ENCODE data around the gene ASMTL. TPM values are rescaled to one million over a fixed set of nuclear protein-coding genes. Genes with fewer than 3 reads are reported as not detected.

Gene ASMTL
- total and polyA plus RNA-seq, 7 experiments from 2014 or later, result 30.9 to 50.0 (median 41.7) TPM

- peak overlapping the region in 7 of 9 donors; percentile 17 to 85 (median 63) for H3K27ac Mint-ChIP-seq
Observed at GRCh38 chrX:1361910-1362309, 90.8 kb downstream of the ASMTL start.

GRCh38 chrX:1361275-1361674, 91.4 kb downstream of the ASMTL start:
- peaks cover 0 to 32% (median 0%) of the 10 kb centered on the region in 3 experiments for H3K36me3 ChIP-seq (ENCODE audit: control insufficient read depth in 2 of 3, insufficient read depth in 3 of 3, low read length in 3 of 3)
- intact Hi-C loops (cut with micrococcal nuclease), result no loop called here
- H3K27me3 ChIP-seq (ENCODE audit: control insufficient read depth in 2 of 2, insufficient read depth in 2 of 2, low read length in 2 of 2), result no peaks in the 10 kb centered on the region
- DNase-seq (no peak), ATAC-seq (no peak)
- H3K4me3 ChIP-seq (ENCODE audit: low read length), result no peak overlapping the region
- Mint-ChIP-seq H3K27ac (peak overlapping the region in 1 of 9 donors; percentile 28), H3K27me3 (no peaks in the 10 kb centered on the region), H3K9me3 (peaks cover 0 to 12% (median 2%) of the 10 kb centered on the region in 11 donors), H3K36me3 (peaks cover 11 to 43% (median 30%) of the 10 kb centered on the region in 5 donors), H3K4me3 (no peak overlapping the region), H3K4me1 (peaks cover 0 to 9% (median 0%) of the 10 kb centered on the region in 7 donors)
- ChIA-PET CTCF (no interaction called here), POLR2A (no interaction called here)
- peaks cover 0 to 7% (median 0%) of the 10 kb centered on the region in 3 experiments for H3K9me3 ChIP-seq (ENCODE audit: control insufficient read depth in 2 of 3, low read length in 3 of 3)
- no peaks in the 10 kb centered on the region for H3K4me1 ChIP-seq (ENCODE audit: control insufficient read depth in 2 of 2, insufficient read depth in 2 of 2, low read length in 2 of 2)
- H3K27ac ChIP-seq (ENCODE audit: low read depth, low read length), result no peak overlapping the region

More at GRCh38 chrX:1361910-1362309, 90.8 kb downstream of the ASMTL start:
- H3K4me3 Mint-ChIP-seq, result no peak overlapping the region
- no peak for ATAC-seq
- Histone ChIP-seq H3K27ac (ENCODE audit: low read depth, low read length) (no peak overlapping the region), H3K27me3 (ENCODE audit: control insufficient read depth in 2 of 2, insufficient read depth in 2 of 2, low read length in 2 of 2) (no peaks in the 10 kb centered on the region), H3K4me1 (ENCODE audit: control insufficient read depth in 2 of 2, insufficient read depth in 2 of 2, low read length in 2 of 2) (no peaks in the 10 kb centered on the region), H3K4me3 (ENCODE audit: low read length) (no peak overlapping the region), H3K9me3 (ENCODE audit: control insufficient read depth in 2 of 3, low read length in 3 of 3) (peaks cover 0 to 7% (median 0%) of the 10 kb centered on the region in 3 experiments), H3K36me3 (ENCODE audit: control insufficient read depth in 2 of 3, insufficient read depth in 3 of 3, low read length in 3 of 3) (peaks cover 0 to 32% (median 0%) of the 10 kb centered on the region in 3 experiments)
- intact Hi-C loops (cut with micrococcal nuclease), result no loop called here
- peaks cover 0 to 12% (median 2%) of the 10 kb centered on the region in 11 donors for H3K9me3 Mint-ChIP-seq
- H3K27me3 Mint-ChIP-seq, result no peaks in the 10 kb centered on the region
- DNase-seq, result no peak
- peaks cover 0 to 9% (median 0%) of the 10 kb centered on the region in 7 donors for H3K4me1 Mint-ChIP-seq
- ChIA-PET CTCF (no interaction called here), POLR2A (no interaction called here)
- H3K36me3 Mint-ChIP-seq, result peaks cover 11 to 43% (median 30%) of the 10 kb centered on the region in 5 donors

DNA sequence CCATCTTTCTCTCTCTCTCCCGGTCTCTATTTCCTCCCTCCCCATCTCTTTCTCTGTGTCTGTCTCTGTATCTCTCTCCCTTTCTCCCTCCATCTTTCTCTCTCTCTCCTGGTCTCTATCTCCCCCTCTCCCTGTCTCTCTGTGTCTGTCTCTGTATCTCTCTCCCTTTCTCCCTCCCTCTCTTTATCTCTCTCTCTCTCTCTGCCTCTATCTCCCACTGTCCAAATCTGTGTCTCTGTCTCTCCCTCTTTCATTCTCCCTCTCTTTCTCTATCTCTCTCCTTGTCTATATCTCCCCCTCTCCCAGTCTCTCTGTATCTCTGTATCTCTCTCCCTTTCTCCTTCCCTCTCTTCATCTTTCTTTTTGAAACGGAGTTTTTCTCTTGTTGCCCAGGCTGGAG, 92.5 kb downstream of the ASMTL start:
- peaks cover 11 to 43% (median 30%) of the 10 kb centered on the region in 5 donors for H3K36me3 Mint-ChIP-seq
- Histone ChIP-seq H3K4me1 (ENCODE audit: control insufficient read depth in 2 of 2, insufficient read depth in 2 of 2, low read length in 2 of 2) (no peaks in the 10 kb centered on the region), H3K4me3 (ENCODE audit: low read length) (no peak overlapping the region), H3K9me3 (ENCODE audit: control insufficient read depth in 2 of 3, low read length in 3 of 3) (peaks cover 0 to 7% (median 0%) of the 10 kb centered on the region in 3 experiments), H3K27me3 (ENCODE audit: control insufficient read depth in 2 of 2, insufficient read depth in 2 of 2, low read length in 2 of 2) (no peaks in the 10 kb centered on the region), H3K27ac (ENCODE audit: low read depth, low read length) (no peak overlapping the region), H3K36me3 (ENCODE audit: control insufficient read depth in 2 of 3, insufficient read depth in 3 of 3, low read length in 3 of 3) (peaks cover 0 to 32% (median 0%) of the 10 kb centered on the region in 3 experiments)
- ATAC-seq (no peak), DNase-seq (no peak)
- ChIA-PET CTCF (no interaction called here), POLR2A (no interaction called here)
- H3K9me3 Mint-ChIP-seq, result peaks cover 0 to 12% (median 2%) of the 10 kb centered on the region in 11 donors
- H3K4me3 Mint-ChIP-seq, result no peak overlapping the region
- no peaks in the 10 kb centered on the region for H3K27me3 Mint-ChIP-seq
- H3K27ac Mint-ChIP-seq, result peak overlapping the region in 4 of 9 donors; percentile 1 to 72 (median 36)
- intact Hi-C loops (cut with micrococcal nuclease), result no loop called here
- H3K4me1 Mint-ChIP-seq, result peaks cover 0 to 12% (median 5%) of the 10 kb centered on the region in 7 donors

GRCh38 chrX:1359477-1359873, 93.2 kb downstream of the ASMTL start:
- no peak for DNase-seq

DNA sequence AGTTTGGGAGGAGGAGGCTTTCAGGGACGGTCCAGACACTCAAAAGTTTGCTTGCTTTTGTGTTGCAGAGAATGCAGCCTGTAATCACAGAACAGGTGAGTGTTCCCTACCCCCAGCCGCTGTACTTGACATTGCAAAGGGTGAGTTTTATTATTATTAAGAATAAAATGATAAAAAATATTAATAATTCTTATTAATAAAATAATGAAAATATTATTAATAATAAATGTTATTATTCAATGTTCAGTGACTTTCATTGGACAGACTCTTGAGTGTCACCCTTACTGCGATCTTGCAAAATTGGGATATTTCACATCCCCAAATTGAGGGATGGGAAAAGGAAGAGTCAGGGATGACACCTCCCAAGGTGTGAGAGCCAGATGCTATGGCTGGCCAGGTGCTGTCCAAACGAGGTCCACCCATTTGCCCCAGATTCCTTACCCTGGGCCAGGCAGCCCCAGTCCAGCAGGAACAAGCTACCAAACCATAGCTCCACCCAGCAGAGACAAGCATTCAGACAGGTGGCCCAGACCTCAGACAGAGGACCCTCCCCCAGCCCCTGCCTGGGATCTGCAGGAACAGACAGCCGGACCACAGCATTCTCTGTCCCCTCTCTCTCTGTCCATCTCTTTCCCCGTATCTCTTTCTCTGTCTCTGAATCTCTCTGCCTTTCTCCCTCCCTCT, 93.8 kb downstream of the ASMTL start:
- POLR2A ChIA-PET, result no interaction called here
- DNase-seq, result no peak
- CTCF ChIA-PET, result no interaction called here
- no peak overlapping the region for H3K4me3 Mint-ChIP-seq
- no peaks in the 10 kb centered on the region for H3K27me3 Mint-ChIP-seq
- Histone ChIP-seq H3K27me3 (ENCODE audit: control insufficient read depth in 2 of 2, insufficient read depth in 2 of 2, low read length in 2 of 2) (no peaks in the 10 kb centered on the region), H3K36me3 (ENCODE audit: control insufficient read depth in 2 of 3, insufficient read depth in 3 of 3, low read length in 3 of 3) (peaks cover 0 to 28% (median 0%) of the 10 kb centered on the region in 3 experiments), H3K27ac (ENCODE audit: low read depth, low read length) (no peak overlapping the region), H3K4me1 (ENCODE audit: control insufficient read depth in 2 of 2, insufficient read depth in 2 of 2, low read length in 2 of 2) (no peaks in the 10 kb centered on the region), H3K9me3 (ENCODE audit: control insufficient read depth in 2 of 3, low read length in 3 of 3) (peaks cover 0 to 7% (median 0%) of the 10 kb centered on the region in 3 experiments), H3K4me3 (ENCODE audit: low read length) (no peak overlapping the region)
- peaks cover 0 to 12% (median 2%) of the 10 kb centered on the region in 11 donors for H3K9me3 Mint-ChIP-seq
- peak; percentile 24 for ATAC-seq
- peaks cover 11 to 45% (median 30%) of the 10 kb centered on the region in 5 donors for H3K36me3 Mint-ChIP-seq
- intact Hi-C loops (cut with micrococcal nuclease), result no loop called here
- H3K4me1 Mint-ChIP-seq, result peaks cover 4 to 18% (median 8%) of the 10 kb centered on the region in 7 donors
- H3K27ac Mint-ChIP-seq, result peak overlapping the region in 2 of 9 donors; percentile 9 to 72

More at GRCh38 chrX:1359477-1359873, 93.2 kb downstream of the ASMTL start:
- H3K9me3 ChIP-seq (ENCODE audit: control insufficient read depth in 2 of 3, low read length in 3 of 3), result peaks cover 0 to 7% (median 0%) of the 10 kb centered on the region in 3 experiments
- H3K4me3 ChIP-seq (ENCODE audit: low read length), result no peak overlapping the region
- H3K27me3 Mint-ChIP-seq, result no peaks in the 10 kb centered on the region
- H3K4me3 Mint-ChIP-seq, result no peak overlapping the region
- H3K27me3 ChIP-seq (ENCODE audit: control insufficient read depth in 2 of 2, insufficient read depth in 2 of 2, low read length in 2 of 2), result no peaks in the 10 kb centered on the region
- no peak for ATAC-seq
- H3K36me3 ChIP-seq (ENCODE audit: control insufficient read depth in 2 of 3, insufficient read depth in 3 of 3, low read length in 3 of 3), result peaks cover 0 to 31% (median 0%) of the 10 kb centered on the region in 3 experiments
- peak overlapping the region in 4 of 9 donors; percentile 1 to 72 (median 9) for H3K27ac Mint-ChIP-seq
- POLR2A ChIA-PET, result no interaction called here
- CTCF ChIA-PET, result no interaction called here
- peaks cover under 1 to 14% (median 5%) of the 10 kb centered on the region in 7 donors for H3K4me1 Mint-ChIP-seq
- H3K27ac ChIP-seq (ENCODE audit: low read depth, low read length), result no peak overlapping the region
- peaks cover 0 to 12% (median 2%) of the 10 kb centered on the region in 11 donors for H3K9me3 Mint-ChIP-seq
- intact Hi-C loops (cut with micrococcal nuclease), result no loop called here
- no peaks in the 10 kb centered on the region for H3K4me1 ChIP-seq (ENCODE audit: control insufficient read depth in 2 of 2, insufficient read depth in 2 of 2, low read length in 2 of 2)
- H3K36me3 Mint-ChIP-seq, result peaks cover 11 to 41% (median 30%) of the 10 kb centered on the region in 5 donors

DNA sequence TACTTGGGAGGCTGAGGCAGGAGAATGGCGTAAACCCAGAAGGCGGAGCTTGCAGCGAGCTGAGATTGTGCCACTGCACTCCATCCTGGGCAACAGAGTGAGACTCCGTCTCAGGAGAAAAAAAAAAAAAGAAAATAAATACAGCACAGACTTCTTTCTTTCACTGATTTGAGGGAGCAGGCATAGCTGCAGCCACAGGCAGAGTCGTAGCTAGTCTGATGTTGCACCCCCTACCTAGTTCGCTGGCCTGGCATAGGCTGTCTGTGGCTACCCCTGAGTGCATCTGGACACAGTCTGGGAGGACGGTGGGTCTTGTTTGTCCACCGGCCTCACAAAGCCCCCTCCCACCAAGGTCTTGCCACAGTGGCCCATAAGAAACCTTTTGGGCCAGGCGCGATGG, 94.7 kb downstream of the ASMTL start:
- Mint-ChIP-seq H3K27ac (no peak overlapping the region), H3K36me3 (peaks cover 11 to 42% (median 30%) of the 10 kb centered on the region in 5 donors), H3K27me3 (no peaks in the 10 kb centered on the region), H3K9me3 (peaks cover 0 to 12% (median 2%) of the 10 kb centered on the region in 11 donors), H3K4me3 (no peak overlapping the region), H3K4me1 (peaks cover 4 to 18% (median 8%) of the 10 kb centered on the region in 7 donors)
- Histone ChIP-seq H3K4me1 (ENCODE audit: control insufficient read depth in 2 of 2, insufficient read depth in 2 of 2, low read length in 2 of 2) (no peaks in the 10 kb centered on the region), H3K27me3 (ENCODE audit: control insufficient read depth in 2 of 2, insufficient read depth in 2 of 2, low read length in 2 of 2) (no peaks in the 10 kb centered on the region), H3K27ac (ENCODE audit: low read depth, low read length) (no peak overlapping the region), H3K9me3 (ENCODE audit: control insufficient read depth in 2 of 3, low read length in 3 of 3) (peaks cover 0 to 7% (median 0%) of the 10 kb centered on the region in 3 experiments), H3K4me3 (ENCODE audit: low read length) (no peak overlapping the region), H3K36me3 (ENCODE audit: control insufficient read depth in 2 of 3, insufficient read depth in 3 of 3, low read length in 3 of 3) (peaks cover 0 to 26% (median 0%) of the 10 kb centered on the region in 3 experiments)
- ChIA-PET POLR2A (no interaction called here), CTCF (no interaction called here)
- DNase-seq, result no peak
- ATAC-seq, result no peak
- intact Hi-C loops (cut with micrococcal nuclease), result no loop called here
